HG03103 (cell line): ENCODE data around the gene PRKAG1.
"Not testable (repeated sequence)": the region's sequence is repeated elsewhere in the genome, so short reads cannot be mapped to it uniquely, and the experiment has no call there.

Source experiments
- ATAC-seq: cut with Tn5 transposase; IDR thresholded peaks from one replicate; pipeline ENCODE4 v1.9.1; 2021; ENCODE audit warnings: low read depth; ENCODE audit not compliant: unreplicated experiment

Gene PRKAG1

DNA sequence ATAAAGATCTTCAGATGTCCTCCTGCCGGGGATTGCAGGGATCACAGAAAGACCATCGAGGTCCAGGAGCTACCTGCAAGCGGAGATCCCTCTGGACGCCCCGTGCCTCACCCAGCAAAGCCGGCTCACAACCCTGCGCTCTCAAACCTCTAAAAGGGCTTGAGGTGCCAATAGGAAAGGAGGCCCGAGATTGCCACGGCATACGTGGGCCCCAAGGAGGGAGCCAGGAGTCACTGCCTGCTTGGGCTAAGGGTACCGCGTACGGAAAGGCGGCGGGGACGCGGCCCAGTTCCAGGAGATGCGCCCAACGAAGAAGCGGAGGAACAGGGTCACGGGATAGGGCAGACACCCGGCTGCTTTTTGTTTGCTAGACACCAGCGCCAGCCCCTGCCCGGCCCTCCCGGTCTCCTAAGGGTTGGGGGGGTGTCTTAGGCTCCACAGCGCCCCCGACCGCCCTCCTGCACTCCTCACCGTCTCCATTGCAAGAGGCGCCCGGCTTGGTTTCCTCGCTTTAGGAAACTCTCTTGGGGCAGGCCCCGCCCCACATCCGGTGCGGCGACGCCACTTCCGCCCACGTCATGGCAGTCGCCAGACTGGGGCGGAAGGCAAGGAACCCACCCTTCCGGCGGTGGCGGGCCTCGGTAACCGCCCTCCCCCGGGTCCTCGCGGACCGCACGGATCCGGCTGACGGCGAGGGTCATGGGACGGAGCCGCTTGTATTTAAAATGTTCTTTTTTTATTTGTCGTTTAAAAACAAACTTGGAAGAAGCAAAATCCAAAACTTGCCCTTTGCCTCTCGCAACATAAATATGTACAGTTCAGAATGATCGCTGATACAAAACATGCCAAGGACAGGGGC is at the start of gene PRKAG1:
Gene PRKAG1 (minus strand): TSS at position 516 of the 859 bp plus-strand sequence. CDS start 36 bp downstream, at position 480.
- peak; percentile 81 for ATAC-seq

DNA sequence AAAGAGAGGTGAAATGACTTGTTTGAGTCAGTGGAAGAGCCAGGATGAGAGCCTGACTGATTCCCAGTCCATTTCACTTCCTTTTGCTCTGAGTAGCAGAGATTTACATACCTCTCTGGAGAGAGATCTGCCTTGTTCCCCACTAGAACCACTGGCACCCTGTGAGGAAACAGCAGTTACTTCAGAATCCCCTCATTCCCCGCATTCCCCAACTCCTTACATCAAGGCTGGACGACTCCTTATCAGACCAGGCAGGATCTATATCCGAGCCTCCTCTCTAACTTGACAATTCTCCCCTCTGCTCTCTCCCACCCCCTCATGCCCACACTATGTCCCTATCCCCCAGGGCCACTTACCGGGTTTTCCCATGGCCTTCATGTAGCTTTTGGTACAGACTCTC is 47.5 kb upstream of the PRKAG1 start:
- no peak for ATAC-seq

DNA sequence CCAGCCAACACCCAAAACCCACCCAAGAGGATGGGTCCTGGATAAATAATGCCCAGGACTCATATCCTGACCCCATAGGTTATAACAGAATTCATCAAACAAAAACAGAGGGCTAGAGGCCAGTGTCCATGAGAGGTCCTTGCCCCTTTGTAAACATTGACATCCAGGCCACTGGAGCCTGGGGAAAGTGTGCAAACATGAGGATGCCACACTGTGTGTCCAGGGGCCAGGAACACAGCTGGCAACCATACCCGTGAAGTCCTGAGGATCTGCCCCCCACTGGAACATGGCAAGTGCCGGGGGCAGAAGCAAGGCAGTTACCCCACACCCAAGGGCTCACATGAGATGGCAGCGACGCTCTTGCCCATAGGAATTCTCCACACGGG is 46.2 kb upstream of the PRKAG1 start:
- no peak for ATAC-seq

DNA sequence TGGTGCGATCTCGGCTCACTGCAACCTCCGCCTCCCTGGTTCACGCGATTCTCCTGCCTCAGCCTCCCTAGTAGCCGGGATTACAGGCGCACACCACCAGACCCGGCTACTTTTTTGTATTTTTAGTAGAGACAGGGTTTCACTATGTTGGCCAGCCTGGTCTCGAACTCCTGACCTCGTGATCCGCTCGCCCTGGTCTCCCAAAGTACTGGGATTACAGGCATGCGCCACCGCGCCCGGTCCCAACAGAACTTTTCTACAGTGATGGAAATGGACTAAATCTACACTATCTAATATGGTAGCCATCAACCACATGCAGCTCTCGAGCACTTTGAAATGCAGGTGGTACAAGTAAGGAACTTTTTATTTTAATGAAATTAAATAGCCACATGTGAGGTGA is 43.3 kb upstream of the PRKAG1 start:
- ATAC-seq = not testable (repeated sequence)

DNA sequence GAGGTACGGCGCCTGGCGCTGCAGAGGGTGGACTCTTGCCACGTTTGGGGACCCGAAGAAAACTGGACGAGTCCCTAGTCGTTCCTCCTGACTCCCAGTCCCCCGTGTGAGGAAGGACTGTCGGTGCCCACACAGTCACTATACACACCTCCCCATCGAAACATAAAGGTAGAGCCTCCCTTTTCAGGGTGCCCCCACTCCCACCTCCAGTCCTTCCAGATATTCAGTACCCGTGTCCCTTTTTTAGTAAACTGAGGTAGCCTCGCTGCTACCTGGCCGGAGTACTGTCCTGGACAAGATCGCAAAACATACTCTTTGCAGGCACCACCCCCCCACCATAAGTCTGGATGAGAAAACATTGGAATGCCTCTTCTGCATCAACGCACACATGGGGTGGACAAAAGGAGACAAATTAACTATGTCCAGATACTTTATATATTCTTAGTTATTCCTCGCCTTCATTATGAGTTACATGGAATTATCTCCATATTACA is 42.6 kb upstream of the PRKAG1 start:
- no peak for ATAC-seq

DNA sequence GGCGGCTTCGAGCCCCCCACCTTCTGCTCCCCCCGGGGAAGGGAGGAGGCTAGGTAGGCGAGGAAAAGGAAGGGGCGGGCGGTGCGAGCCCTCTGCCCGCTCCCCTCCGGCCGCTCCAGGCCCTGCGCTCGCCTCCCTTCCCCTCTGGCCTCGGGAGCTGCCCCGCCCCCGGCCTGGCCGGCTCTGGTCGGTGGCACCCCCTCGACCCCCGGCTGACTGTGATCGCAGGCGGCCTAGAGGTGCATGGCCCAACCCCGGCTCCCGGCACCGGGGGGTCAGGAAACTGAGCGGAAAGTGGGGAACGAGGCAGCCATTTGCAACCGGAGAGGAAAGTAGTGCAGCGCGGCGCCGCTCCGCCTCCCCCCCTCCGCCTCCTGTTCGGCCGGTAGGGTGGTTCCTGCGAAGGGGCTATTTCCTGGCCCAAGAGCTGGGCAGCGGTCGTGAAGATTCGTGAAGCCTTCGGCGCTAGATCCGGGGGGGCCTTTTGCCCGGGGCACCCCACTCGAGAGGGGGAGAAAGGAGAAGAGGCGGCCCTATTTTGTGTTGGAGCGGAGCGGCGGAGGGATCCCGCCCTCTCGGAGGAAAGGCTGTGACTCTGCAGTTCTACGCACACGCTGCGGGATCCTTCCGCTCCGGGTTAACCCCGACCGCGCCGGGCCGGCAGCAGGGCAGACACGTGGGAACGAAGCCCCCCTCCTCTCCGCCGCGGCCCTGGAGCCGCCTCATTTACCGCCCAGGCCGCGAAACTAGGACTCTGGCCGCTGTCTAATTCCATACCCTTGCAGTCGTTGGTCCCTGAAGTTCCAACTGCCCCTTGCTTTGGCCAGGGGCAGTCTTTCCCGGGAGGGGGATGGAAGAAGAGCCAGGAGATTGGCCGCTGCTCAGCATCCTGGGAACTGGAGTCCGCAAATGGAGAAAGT is 41.9 kb upstream of the PRKAG1 start, which contains the start of gene KMT2D:
Gene KMT2D (minus strand): TSS at position 558 of the 920 bp plus-strand sequence. CDS start 5,470 bp downstream, outside the sequence.
- peak; percentile 37 for ATAC-seq

DNA sequence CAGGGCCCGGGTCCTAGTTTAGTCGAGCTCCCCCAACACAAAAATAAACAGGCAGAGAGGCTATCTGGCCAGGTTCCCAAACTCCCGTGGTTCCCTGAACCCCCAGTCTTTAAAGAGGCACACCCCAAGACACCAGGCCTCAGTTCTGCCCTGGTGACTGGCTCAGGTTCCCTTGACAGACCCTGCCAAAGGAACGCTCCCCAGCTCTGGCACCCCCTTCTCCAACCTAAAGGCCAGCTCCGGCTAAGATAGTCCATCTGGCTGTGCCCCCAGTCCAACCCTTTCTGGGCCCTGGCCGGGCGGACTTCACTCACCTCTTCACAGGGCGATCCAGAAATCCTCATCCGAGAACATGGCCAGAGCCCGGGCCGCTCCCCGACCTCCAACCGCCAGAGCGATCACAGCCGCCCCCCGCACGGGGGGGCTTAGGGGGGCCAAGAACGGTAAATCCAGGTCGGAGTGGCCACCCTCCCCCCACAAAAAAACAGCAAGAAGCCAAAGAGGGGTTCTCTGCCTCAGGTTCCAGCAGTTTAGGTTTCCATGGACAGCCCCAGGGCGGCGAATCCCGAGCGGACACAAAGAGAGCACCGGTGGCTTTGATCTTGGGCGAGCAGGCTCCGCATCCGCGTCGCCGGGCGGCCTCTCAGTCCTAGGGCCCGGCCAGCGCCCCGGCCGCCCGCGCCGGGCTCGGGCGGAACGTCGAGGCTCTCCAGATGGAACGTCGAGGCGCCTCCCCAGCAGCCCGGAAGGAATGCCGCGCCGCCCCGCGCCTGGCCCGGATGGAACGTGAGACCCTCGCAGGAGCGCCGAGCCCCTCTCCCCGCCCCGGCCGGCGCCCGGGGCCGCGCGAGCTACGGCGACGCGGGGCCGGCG is 41.0 kb upstream of the PRKAG1 start:
- peak; percentile 9 for ATAC-seq

DNA sequence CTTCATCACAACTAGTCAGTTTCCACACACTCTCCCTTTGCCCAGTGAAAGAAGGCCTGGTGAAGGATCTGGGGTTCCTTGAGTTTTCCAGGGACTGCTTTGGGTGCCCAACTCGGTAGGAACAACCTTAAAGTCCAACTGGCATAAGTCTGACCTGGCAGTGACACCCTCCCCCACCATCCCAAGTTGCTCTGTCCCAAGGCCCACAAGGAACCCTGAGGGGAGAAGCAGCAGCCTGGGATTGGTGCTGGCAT is 40.4 kb upstream of the PRKAG1 start:
- no peak for ATAC-seq

DNA sequence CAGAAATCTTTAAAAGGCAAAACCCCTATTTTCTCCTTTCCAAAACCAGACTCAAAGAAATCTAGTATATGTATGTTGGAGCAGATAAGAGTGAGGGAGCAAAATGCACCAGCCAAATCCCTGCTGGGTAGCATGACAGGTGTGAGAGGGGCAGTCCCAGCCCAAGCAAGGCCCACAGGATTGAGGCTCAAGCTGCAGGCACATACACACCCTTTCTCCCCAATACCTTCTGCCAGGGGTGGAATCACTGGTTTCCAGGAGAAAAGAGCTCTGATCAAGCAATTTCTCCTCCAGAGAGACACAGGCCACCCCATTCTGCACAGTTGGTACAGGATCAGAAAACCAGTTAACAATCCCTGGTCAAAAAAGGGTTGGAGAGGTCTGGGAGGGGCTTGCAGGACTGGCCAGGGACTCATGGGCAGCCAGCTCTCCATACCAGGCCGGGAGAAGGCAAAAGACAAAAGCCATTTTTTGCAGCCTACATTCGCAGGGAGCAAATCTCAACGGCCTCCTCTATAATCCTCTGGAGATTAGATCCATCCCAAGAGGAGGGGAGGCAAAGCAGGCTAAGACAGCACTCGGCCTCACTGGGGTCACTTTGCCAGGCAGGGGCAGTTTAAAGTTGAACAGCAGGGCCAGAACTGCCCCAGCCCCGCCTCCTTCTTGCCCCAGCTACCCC is 39.9 kb upstream of the PRKAG1 start:
- no peak for ATAC-seq

DNA sequence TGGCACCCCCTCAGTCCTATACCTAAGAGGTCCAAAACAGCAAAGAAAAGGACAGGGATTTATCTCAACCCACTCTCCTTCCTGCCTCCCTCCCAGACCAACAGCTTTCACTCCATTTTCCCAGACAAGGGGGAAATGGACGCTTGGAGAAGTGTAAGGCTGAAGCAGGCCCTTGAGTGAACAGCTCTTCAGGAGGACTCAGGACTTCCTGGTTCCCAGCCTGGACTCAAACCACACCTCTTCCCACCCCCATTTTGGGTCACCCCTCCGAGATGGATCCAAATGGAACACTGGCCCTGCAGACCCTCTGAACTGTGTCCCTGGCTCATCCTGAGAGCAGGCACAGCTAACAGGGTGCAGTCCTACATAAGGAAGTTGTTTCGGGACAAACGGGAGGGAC is 39.3 kb upstream of the PRKAG1 start:
- no peak for ATAC-seq

DNA sequence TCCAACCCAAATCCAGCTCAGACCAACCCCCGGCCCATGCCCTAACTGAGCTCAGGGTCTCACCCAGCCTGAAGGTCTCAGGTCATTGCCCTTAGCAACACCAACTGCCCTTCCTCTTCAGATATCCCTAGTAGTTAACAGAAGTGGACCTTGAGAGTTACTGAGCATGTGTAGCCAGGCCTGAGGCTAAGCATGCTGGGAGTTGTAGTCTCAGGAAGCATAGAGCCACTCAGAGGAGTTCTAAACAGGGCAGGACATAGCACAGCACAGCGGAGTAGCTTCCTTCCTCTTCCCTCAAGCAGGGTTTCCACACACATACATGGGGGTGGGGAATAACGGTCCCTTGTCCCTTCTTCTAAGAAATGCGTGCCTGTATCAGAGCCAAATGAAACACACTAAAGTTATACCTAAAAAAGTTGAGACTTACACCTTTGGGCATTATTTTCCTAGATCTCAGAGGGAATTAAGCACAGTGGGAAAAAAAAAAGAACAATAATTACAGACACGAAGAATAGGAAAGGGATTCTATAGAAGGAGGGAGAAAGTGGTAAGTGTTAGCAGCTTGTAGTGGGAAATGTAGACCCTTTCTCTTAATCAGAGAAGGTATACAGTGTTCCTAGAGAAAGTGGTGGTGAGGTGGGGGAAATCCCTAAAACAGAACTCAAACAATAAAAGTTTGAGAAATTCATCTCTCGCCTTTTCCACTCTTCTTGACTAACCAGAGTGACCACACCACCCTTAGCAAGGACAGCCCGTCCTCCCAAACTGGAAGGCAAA is 37.6 kb upstream of the PRKAG1 start:
- ATAC-seq = peak; percentile 49

DNA sequence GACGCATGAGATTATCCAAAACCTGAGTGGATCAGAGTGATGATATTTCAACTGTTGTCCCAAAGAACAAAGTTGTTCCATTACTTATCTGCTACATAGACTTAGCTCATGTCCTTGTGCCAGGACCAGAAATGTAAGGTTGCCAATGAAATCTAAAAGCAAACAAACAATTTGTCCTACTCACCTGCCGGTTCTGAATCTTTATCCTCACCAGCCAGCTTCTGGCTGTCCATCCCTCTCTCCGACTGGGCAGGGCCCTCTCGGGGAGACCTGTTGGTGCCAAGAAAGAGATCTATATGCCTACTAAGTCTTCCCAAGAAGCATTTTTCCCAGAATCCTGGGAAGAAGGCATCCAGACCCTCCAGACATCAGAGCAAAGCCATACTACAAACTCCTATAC is 36.5 kb upstream of the PRKAG1 start:
- ATAC-seq = no peak

DNA sequence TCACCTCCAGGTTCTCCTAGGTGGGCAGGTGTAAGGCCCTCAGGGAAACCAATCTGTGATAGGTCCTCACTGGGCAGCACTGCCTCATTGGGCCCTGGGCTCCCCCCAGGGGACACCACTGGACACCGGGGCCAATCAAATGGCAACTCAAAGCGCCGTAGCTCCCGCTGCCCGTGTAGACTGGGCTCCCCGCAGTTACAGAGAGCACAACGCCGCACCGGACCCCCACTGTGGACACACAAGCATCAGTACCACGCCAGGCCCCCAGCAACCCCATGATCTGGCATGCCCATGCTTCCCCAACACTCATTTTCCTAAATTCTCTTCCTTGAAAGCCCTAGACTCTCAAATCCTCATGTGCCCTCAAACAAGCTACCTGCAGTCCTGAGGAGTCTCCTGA is 35.9 kb upstream of the PRKAG1 start:
- no peak for ATAC-seq

DNA sequence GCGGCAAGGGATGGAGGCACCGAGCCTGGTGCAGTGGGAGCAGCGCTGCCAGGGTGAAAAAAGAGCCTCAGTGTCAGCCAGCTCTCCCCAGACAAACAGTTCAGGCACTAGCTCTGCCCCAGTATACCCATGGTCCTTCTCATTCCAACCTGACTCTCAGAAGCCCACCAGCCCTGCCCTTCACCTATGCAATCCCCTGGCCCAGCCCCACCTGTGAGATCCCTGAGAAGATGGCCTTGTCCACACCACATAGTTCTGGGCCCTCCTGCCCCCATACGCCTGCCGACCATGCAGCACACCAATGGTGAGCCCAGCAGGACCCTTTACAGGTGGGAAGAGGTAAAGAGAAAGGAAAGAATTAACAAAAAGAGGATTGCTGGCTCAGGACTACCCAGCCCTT is 35.5 kb upstream of the PRKAG1 start:
- no peak for ATAC-seq

DNA sequence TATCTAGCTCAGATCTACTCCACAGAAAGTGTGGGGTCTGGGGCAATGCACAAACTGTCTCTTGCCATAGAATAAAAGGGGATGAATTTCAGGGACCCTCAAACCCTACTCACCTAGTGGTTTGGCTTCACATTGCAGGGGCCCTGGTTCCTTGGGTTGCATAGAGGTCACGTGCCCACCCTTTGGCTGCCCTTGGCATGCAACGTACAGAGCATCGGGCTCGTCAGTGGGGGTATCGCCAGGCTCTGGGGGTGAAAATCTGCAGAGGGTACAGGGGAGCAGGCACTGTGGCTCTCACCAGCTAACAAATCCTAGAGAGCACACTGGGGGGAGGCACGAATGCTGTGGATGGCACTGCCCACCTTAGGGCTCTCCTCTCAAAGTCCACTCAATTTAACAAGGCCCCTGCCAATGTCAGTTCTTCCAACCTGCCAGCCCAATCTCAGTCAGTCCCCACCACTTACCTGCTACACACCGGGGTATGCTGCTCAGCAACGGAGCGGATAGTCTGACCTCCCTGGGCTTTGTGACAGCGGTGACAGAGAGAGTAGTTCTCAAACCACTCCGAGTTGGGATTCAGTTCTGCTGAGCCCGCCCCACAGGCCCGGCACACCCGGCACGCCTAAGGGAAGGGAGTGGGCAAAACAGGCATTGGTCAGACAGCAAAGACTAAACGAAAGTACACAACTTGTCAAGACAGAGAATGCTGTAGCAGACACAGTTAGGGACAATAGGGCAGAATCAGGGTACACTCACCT is 34.1 kb upstream of the PRKAG1 start:
- ATAC-seq = no peak

DNA sequence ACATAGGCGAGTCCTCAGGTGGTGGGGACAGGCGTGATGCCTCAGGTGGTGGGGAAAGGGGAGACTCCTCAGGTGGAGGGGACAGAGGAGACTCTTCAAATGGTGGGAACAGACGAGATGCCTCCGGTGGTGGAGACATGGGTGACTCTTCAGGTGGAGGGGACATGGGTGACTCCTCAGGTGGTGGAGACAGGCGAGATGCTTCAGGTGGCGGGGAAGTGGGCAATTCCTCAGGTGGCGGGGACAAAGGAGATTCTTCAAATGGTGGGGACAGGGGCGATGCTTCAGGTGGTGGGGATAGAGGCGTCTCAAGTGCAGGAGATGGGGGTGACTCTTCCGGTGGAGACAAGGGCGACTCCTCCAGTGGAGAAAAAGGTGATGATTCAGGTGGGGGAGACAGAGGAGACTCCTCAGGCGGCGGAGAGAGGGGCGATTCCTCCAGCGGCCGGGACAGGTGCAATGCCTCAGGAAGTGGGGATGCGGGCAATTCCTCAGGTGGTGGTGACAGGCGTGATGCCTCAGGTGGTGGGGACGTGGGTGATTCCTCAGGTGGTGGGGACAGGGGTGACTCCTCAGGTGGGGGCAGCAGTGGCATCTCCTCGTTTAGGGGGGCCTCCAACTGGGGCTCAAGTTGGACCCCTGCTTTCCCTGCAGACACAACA is 33.3 kb upstream of the PRKAG1 start:
- ATAC-seq = no peak

DNA sequence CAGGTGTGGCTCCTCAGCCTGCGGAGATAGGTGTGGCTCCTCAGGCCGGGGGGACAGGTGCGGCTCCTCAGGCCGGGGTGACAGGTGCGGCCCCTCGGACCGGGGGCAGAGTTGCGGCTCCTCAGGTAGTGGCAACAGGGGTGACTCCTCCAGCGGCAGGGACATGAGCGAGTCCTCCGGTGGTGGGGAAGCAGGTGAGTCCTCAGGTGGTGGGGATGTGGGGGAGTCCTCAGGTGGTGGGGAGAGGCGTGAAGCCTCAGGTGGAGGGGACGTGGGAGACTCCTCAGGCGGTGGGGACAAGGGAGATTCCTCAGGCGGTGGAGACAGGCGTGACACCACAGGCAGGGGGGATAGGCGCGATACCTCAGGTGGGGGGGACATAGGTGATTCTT is 32.8 kb upstream of the PRKAG1 start:
- ATAC-seq = no peak
